Tibial nerve (tissue), 4 donors: Measurements from ENCODE around the gene REEP5.

Experiments
- CTCF ChIP-seq, 5 experiments: fragments of 200-600 bp in 3 of 5; fragments of 450-650 bp in 2 of 5; sonication (generic) in 3 of 5; IDR thresholded peaks; one replicate each; pipeline ENCODE4 v1.5.1; 2016 to 2019; ENCODE audit warnings: antibody characterized with exemption in 5 of 5, mild to moderate bottlenecking in 3 of 5, moderate library complexity in 2 of 5
- EP300 ChIP-seq, 2 donors: sonication (generic); formaldehyde crosslinking; IDR thresholded peaks; one replicate each; pipeline ENCODE4 v1.6.1; 2017; ENCODE audit warnings: antibody characterized with exemption in 2 of 2, mild to moderate bottlenecking in 1 of 2
- POLR2A ChIP-seq, 2 donors: fragments of 450-650 bp; IDR thresholded peaks; one replicate each; pipeline ENCODE4 v1.6.1; 2017; ENCODE audit warnings: antibody characterized with exemption in 2 of 2, mild to moderate bottlenecking in 2 of 2, moderate library complexity in 2 of 2

- TF ChIP-seq CTCF (IDR thresholded peaks at IDR 0.05) (no peak), EP300 (IDR thresholded peaks at IDR 0.05) (no peak), POLR2A (IDR thresholded peaks at IDR 0.05) (no peak)
These were observed 1.3 kb upstream of the REEP5 start for GRCh38 chr5:112923148-112923917.
